Measurements from ENCODE around the gene NENF.

- TF ChIP-seq POLR2AphosphoS5 (IDR thresholded peaks at IDR 0.05) (no peak), CTCF (IDR thresholded peaks at IDR 0.05) (no peak)
These were observed 48.7 kb downstream of the NENF start for GRCh38 chr1:212481438-212481767.
